ENCODE measurements around the gene ZBTB20.

DNA sequence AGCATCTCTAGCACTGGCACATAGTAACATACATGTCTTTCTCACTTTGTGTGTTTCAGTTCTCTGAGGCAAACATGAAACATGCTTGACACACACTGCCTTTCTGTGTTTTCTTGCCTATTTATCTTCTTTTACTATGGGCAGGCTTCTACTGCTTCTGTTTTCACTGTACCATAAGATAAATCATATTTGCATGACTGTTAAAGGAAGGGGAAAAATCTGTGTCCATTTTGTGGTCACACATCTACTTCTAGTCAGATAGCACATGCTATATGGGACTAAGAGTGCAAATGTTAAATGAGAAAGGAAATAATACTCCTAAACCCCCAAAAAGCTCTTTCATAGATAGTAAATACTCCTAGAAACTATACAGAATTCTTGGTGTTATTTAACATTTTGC lies 386.4 kb downstream of the ZBTB20 start:
- no peak for TF ChIP-seq ZC3H10 (CRISPR knock-in tag; IDR thresholded peaks at IDR 0.05)
- TF ChIP-seq CREB5 (CRISPR knock-in tag; IDR thresholded peaks at IDR 0.05; ENCODE audit: low read depth): no peak

Data from SK-N-SH treated with all-trans-retinoic acid at 6 μM for 48 hours (cell line).